ENCODE results near the gene NR2E3.
"Not testable (repeated sequence)": the region's sequence is repeated elsewhere in the genome, so short reads cannot be mapped to it uniquely, and the experiment has no call there.

The NR2E3 gene

GRCh38 chr15:71820127-71820526 is 9.8 kb downstream of the NR2E3 start:
- no peak for DNase-seq

GRCh38 chr15:71821547-71822129 is 11.3 kb downstream of the NR2E3 start:
- DNase-seq: no peak

DNA sequence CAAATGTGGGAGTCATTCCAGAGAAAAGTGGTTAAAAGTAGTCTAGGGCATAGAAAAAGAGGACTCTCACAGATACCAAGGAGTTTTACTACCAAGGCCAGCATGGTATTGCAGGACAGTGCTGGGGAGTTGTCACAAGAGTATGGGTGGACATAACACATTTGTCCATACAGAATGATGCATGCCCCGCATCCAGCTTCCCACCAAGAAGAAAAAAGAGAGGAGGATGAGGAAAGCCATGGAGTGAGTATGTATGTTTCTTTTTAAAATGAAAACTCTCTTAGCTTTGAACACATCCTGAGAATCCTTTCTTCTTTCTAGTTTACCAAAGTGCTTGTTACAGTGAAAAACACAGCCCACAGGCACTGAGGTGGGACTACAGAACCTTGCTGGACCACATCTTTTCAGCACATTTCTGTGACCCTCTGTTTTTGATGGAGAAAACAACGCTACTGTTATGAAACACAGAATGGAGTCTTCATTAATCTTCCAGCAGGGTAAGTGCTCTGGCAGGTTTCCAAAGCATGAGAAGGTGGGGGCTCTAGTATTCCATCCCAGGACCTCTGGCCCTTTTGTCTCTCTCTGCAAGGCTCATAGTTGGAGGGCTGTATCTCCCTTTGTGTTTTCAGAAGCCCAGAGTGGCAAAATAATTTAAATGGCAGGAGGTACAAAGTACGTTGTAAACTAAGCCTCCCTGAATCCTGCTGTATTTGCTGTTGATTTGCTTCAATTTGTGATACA is 12.7 kb downstream of the NR2E3 start:
- no peak for DNase-seq

- no peak for DNase-seq
Measured at GRCh38 chr15:71823801-71824200, 13.4 kb downstream of the NR2E3 start.

DNA sequence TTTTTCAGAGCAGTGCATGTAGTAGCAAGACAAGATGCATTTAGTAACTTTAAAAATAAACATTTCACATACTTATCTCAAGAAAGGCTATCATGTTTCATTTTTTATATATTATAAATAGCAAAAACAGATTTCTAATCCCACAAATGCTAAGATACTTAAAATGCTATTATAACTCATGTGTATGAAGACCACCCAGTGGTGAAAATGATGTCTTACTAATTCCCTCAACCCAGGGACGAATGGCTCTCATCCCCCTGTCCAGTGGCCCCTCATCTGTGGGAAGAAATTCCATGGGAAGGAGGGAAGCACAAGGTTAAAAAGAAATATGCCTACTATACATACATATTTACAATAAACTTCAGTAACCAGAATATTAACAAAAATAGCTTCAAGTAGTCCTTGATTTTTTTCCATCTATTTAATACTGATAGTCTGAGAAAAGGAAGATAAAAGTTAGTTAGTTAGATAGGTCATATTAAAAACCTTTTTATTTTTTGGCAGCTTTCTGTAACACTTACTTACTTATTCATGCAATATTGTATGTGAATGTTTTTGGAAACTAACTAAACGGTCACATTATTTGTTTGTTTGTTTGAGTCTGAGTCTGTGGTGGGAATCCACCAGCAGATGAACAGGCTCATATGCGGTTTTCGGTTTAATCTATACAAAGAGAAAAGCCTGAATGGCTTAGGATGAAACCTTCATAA is 14.8 kb downstream of the NR2E3 start:
- no peak for DNase-seq

DNA sequence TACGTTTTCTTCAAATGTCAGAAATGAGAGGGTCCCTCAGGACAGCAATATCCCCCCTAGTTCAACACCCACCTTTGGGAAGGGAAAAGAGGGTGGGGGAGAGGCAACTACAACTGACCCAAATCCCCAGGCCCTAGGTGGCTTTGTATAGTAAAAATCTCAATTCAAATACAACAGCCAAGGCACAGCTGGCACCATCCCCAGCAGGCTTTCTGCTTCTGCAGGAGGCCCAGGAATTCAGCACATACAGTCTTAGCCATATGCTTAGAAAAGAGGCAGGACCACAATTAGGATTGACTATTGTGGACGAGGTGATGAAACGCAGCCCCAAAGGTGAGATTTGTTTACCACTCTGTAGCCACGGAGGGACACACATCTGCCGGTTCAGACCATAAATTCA is 15.8 kb downstream of the NR2E3 start:
- no peak for DNase-seq

GRCh38 chr15:71830981-71831380 is 20.6 kb downstream of the NR2E3 start:
- DNase-seq: no peak

GRCh38 chr15:71841563-71841962 is 31.2 kb downstream of the NR2E3 start:
- no peak for DNase-seq

- peak in 1 of 2 experiments; percentile 18 for DNase-seq
Measured at GRCh38 chr15:71844916-71845315, 34.6 kb downstream of the NR2E3 start.

- no peak for DNase-seq
Measured at GRCh38 chr15:71853543-71853942, 43.2 kb downstream of the NR2E3 start.

DNA sequence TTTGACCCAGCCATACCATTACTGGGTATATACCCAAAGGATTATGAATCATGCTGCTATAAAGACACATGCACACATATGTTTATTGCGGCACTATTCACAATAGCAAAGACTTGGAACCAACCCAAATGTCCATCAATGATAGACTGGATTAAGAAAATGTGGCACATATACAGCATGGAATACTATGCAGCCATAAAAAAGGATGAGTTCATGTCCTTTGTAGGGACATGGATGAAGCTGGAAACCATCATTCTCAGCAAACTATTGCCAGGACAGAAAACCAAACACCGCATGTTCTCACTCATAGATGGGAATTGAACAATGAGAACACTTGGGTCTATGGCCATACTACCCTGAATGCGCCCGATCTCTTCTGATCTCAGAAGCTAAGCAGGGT is 47.9 kb downstream of the NR2E3 start:
- DNase-seq: not testable (repeated sequence)

Data from Kasumi-1 (cell line).